ENCODE results near the gene ACTR3. TPM values are rescaled to one million over a fixed set of nuclear protein-coding genes. Genes with fewer than 3 reads are reported as not detected.

The ACTR3 gene
- total and polyA plus RNA-seq, 10 of the 15 experiments (the other 5 are each of a cell fraction or from before 2014, with no cell fraction given), result 79.1 to 616 (median 471) TPM

GRCh38 chr2:113890253-113891235 is 655 bp downstream of the ACTR3 start (continued):
- TF ChIP-seq NRF1 (conservative IDR thresholded peaks at IDR 0.05; ENCODE audit: low read depth, low read length), result 0 out of 2 replicates have a peak, but pooled peaks have one; percentile 7
- peak; percentile 31 for TF ChIP-seq MLLT1 (IDR thresholded peaks at IDR 0.05)
- no peak for TF ChIP-seq ZNF217 (IDR thresholded peaks at IDR 0.05)
- TF ChIP-seq, protein P1, sequence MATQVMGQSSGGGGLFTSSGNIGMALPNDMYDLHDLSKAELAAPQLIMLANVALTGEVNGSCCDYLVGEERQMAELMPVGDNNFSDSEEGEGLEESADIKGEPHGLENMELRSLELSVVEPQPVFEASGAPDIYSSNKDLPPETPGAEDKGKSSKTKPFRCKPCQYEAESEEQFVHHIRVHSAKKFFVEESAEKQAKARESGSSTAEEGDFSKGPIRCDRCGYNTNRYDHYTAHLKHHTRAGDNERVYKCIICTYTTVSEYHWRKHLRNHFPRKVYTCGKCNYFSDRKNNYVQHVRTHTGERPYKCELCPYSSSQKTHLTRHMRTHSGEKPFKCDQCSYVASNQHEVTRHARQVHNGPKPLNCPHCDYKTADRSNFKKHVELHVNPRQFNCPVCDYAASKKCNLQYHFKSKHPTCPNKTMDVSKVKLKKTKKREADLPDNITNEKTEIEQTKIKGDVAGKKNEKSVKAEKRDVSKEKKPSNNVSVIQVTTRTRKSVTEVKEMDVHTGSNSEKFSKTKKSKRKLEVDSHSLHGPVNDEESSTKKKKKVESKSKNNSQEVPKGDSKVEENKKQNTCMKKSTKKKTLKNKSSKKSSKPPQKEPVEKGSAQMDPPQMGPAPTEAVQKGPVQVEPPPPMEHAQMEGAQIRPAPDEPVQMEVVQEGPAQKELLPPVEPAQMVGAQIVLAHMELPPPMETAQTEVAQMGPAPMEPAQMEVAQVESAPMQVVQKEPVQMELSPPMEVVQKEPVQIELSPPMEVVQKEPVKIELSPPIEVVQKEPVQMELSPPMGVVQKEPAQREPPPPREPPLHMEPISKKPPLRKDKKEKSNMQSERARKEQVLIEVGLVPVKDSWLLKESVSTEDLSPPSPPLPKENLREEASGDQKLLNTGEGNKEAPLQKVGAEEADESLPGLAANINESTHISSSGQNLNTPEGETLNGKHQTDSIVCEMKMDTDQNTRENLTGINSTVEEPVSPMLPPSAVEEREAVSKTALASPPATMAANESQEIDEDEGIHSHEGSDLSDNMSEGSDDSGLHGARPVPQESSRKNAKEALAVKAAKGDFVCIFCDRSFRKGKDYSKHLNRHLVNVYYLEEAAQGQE (IDR thresholded peaks at IDR 0.05; ENCODE audit: low read depth, low read length), result peak; percentile 16; the same call in 1 of the 2 replicates
- peak; percentile 83 for TF ChIP-seq MXI1 (IDR thresholded peaks at IDR 0.05; ENCODE audit: low read depth, low read length)
- TF ChIP-seq GABPA (IDR thresholded peaks at IDR 0.05; ENCODE audit: low read depth), result 0 out of 2 replicates have a peak, but pooled peaks have one; percentile 34
- peak; percentile 79 for TF ChIP-seq IKZF1 (conservative IDR thresholded peaks at IDR 0.05)
- peak; percentile 61 to 96 for TF ChIP-seq SRF (IDR thresholded peaks at IDR 0.05; ENCODE audit: low read depth in 2 of 2, low read length in 2 of 2)
- TF ChIP-seq, protein P2, sequence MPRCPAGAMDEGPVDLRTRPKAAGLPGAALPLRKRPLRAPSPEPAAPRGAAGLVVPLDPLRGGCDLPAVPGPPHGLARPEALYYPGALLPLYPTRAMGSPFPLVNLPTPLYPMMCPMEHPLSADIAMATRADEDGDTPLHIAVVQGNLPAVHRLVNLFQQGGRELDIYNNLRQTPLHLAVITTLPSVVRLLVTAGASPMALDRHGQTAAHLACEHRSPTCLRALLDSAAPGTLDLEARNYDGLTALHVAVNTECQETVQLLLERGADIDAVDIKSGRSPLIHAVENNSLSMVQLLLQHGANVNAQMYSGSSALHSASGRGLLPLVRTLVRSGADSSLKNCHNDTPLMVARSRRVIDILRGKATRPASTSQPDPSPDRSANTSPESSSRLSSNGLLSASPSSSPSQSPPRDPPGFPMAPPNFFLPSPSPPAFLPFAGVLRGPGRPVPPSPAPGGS (IDR thresholded peaks at IDR 0.05; ENCODE audit: borderline replicate concordance, insufficient read depth, low read depth, low read length, poor library complexity, severe bottlenecking), result peak; percentile 41
- TF ChIP-seq ZNF274 (IDR thresholded peaks at IDR 0.05; ENCODE audit: insufficient read depth, insufficient read length), result no peak
- TF ChIP-seq, protein P3, sequence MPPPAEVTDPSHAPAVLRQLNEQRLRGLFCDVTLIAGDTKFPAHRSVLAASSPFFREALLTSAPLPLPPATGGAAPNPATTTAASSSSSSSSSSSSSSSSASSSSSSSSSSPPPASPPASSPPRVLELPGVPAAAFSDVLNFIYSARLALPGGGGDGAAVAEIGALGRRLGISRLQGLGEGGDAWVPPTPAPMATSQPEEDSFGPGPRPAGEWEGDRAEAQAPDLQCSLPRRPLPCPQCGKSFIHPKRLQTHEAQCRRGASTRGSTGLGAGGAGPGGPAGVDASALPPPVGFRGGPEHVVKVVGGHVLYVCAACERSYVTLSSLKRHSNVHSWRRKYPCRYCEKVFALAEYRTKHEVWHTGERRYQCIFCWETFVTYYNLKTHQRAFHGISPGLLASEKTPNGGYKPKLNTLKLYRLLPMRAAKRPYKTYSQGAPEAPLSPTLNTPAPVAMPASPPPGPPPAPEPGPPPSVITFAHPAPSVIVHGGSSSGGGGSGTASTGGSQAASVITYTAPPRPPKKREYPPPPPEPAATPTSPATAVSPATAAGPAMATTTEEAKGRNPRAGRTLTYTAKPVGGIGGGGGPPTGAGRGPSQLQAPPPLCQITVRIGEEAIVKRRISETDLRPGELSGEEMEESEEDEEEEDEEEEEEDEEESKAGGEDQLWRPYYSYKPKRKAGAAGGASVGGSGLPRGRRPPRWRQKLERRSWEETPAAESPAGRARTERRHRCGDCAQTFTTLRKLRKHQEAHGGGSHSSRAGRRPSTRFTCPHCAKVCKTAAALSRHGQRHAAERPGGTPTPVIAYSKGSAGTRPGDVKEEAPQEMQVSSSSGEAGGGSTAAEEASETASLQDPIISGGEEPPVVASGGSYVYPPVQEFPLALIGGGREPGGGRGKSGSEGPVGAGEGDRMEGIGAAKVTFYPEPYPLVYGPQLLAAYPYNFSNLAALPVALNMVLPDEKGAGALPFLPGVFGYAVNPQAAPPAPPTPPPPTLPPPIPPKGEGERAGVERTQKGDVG (CRISPR knock-in tag; IDR thresholded peaks at IDR 0.05), result no peak
- TF ChIP-seq RELB (IDR thresholded peaks at IDR 0.05; ENCODE audit: low read depth), result peak; percentile 76
- peak; percentile 75; the same call in 2 of the 3 replicates for TF ChIP-seq POU2F2 (IDR thresholded peaks at IDR 0.05; ENCODE audit: borderline replicate concordance, low read depth, low read length)
- 0 out of 2 replicates have a peak, but pooled peaks have one; percentile 5 for TF ChIP-seq POLR2AphosphoS2 (IDR thresholded peaks at IDR 0.05; ENCODE audit: low read depth, low read length)
- peak; percentile 61; the same call in 1 of the 2 replicates for TF ChIP-seq DPF2 (IDR thresholded peaks at IDR 0.05)
